Activated CD4-positive, alpha-beta T cell treated with anti-CD3 and anti-CD28 coated beads, Interleukin-2, amount 50 U/mL, for 48 hours (primary cell): Measurements from ENCODE around the gene NCOA1.
"Not testable (repeated sequence)": the region's sequence is repeated elsewhere in the genome, so short reads cannot be mapped to it uniquely, and the experiment has no call there.

Source experiments
- DNase-seq, 2 experiments: peaks; one replicate each; pipeline ENCODE4 v3.0.0-alpha.2; 2020

The NCOA1 gene

GRCh38 chr2:24805811-24806660, 315.0 kb downstream of the NCOA1 start:
- DNase-seq: not testable (repeated sequence)

GRCh38 chr2:24806661-24807036, 315.6 kb downstream of the NCOA1 start:
- DNase-seq: no peak

DNA sequence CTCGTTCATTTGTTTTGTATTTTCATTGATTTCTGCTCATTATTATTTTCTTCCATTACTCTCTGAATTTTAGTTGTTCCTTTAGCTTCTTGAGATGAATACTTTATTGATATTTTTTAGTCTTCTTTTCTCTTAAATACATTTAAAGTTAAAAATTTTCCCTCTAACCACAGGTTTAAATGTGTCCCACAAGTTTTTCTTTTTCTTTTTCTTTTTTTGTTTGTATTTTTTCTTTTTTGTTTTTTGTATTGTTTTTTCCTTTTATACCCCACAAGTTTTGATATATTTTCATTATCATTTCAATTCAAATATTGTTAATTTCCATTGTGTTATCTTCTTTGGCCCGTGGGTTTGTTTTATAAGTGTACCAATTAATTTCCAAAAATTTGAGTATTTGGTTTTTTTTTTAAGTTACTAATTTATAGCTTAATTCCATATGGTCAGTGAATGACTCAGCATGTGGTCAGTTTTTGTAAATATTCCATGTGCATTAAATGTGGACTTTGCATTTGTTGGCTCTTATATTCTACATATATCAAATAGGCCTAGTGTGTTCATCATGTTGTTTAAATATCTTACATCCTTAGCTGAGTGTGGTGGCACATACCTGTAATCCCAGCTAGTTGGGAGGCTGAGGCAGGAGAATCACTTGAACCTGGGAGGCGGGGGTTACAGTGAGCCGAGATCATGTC, 318.4 kb downstream of the NCOA1 start:
- DNase-seq: no peak

DNA sequence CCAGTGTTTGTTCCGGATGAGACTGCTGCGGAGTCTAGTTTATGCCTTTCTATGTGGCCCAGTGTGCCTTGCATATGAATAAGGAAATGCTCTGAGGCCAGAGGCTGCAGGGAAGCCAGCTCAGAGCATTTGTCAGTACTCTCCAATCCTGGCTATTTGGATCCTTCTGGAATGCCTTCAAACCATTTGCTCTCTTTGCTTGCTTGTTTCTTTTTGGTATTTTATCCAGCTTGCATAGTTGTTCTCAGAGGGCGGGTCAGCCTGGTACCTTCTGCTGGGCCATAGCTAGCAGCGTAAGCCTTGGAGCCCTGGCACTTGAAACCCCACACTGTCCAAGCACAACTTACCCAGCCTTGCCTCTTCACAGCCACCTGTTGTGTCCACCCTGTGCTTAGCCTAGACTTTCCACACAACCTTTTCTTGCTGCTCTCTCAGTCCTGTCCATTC, 322.7 kb downstream of the NCOA1 start:
- DNase-seq: no peak

GRCh38 chr2:24814516-24814915, 323.5 kb downstream of the NCOA1 start:
- DNase-seq: no peak

DNA sequence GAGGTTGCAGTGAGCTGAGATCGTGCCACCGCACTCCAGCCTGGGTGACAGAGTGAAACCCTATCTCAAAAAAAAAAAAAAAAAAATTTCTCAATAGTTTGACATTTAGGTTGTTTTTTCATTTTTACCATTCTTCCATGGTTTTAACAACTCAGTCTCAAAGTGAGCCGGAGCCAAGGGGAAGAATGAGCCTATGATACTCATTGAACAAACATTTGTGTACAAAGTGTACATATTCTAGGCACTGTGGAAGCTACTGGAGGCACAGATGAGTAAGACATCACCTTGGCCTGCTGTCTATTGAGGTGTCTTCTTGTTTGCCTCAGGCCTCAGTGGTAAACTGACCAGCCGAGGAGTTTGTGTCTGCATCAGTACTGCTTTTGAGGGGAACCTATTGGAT, 324.1 kb downstream of the NCOA1 start:
- peak in 1 of 2 experiments; percentile 1 for DNase-seq

GRCh38 chr2:24816404-24816803, 325.4 kb downstream of the NCOA1 start:
- DNase-seq: peak in 1 of 2 experiments; percentile 0

DNA sequence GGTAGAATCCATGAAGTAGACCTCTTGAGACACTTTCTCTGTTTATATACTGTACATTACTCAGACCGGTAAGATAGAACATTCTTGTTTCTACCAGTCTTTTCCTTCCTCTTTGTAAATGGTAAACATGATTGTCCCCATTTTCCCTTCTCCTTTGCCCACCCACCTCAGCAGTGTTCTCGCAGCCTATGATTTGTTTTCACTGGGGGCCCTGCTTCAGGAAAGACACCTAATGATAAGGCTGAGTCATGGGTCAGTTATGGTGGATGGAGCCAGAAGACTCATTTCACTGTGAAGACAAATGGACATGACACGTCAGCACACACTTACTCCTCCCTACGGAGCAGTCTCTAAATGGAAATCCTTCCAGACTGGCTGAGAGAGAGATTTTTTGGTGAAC, 325.8 kb downstream of the NCOA1 start:
- no peak for DNase-seq

- peak in 1 of 2 experiments; percentile 5 for DNase-seq
Measured at GRCh38 chr2:24818721-24819167, 327.7 kb downstream of the NCOA1 start.

DNA sequence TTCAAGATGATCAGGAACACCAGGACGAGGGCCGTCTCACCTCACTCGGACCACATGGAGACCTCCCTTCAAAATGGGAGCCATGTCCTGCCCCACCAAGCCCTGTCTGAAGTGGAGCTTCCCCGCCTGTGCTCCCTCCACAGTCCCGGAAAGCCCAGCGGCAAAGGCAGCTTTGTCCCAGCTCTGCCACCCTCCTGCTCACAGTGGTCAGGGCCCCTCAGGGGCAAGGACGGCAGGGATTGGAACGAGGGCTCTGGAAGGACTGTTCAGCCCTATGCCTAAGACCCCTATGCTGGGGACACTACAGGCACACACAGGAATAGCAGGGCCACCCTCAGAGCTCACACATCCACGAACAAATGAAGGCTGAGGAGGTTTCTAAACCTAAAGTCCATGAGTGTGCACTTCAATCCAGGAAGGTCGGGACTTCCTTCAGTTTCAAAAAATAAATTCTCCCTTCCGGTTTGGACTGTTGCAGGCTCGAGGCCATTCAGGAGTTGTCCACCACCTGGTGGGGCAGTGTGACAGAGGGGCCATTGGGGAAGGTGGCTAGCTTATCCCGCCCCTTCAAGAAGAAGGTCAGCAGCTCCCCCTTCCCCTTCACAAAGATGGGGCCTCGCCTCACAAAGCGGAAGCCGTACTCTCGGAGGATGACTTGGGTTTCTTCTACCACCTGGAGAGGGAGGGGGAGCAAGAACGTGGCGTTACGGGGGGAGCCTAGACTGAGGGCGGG, 328.6 kb downstream of the NCOA1 start:
- peak in 1 of 2 experiments; percentile 2 for DNase-seq

GRCh38 chr2:24820175-24820513, 329.1 kb downstream of the NCOA1 start:
- DNase-seq: peak in 1 of 2 experiments; percentile 2
